Cardiac muscle cell (in vitro differentiated cells and primary cell): ENCODE results near the gene NEK10. TPM values are rescaled to one million over a fixed set of nuclear protein-coding genes. Genes with fewer than 3 reads are reported as not detected.

Experiments
- DNase-seq, 2 donors: peaks; one replicate each; pipeline versions ENCODE4 v3.0.0 to v3.0.0-alpha.2; 2010 to 2017; ENCODE audit warnings: low read depth in 1 of 2, low spot score in 1 of 2
- H3K27ac ChIP-seq: fragments of 200-600 bp; sonication (generic); 2 replicates; pipeline ENCODE4 v1.5.1; 2016
- H3K27me3 ChIP-seq: fragments of 200-600 bp; sonication (generic); 2 replicates; pipeline ENCODE4 v1.6.0; 2016; ENCODE audit warnings: control low read depth
- H3K36me3 ChIP-seq: fragments of 200-600 bp; sonication (generic); 2 replicates; pipeline ENCODE4 v1.5.1; 2016; ENCODE audit warnings: control low read depth
- H3K4me1 ChIP-seq: fragments of 200-600 bp; sonication (generic); 2 replicates; pipeline ENCODE4 v1.8.1; 2017; ENCODE audit warnings: low read depth, mild to moderate bottlenecking, mixed run types
- H3K4me3 ChIP-seq: fragments of 200-600 bp; sonication (generic); 2 replicates; pipeline ENCODE4 v1.5.1; 2016; ENCODE audit warnings: mild to moderate bottlenecking
- H3K9me3 ChIP-seq: fragments of 200-600 bp; sonication (generic); 2 replicates; pipeline ENCODE4 v1.5.1; 2017; ENCODE audit warnings: low read depth, mild to moderate bottlenecking, control low read depth
- polyA plus RNA-seq: library from polyadenylated mRNA; unstranded; fragments of >200 nt; fragmentation: Nextera tagmentation; extraction: Ambion mirVana; gene quantifications from 2 replicates; pipeline ENCODE4 v1.2.1, GENCODE V29; 2016
- total RNA-seq: library from RNA; depleted of rRNA; stranded (reverse); fragments of >200 nt; gene quantifications from 2 replicates; pipeline ENCODE4 v1.2.3, GENCODE V29; 2016
- TF ChIP-seq, protein P1 (sequence below): IDR thresholded peaks from 2 replicates; pipeline ENCODE4 v1.5.1; 2012; ENCODE audit warnings: low read depth, mild to moderate bottlenecking, low read length

NEK10 gene
- total and polyA plus RNA-seq, 2 experiments from 2014 or later = 0.54 to 2.1 TPM

DNA sequence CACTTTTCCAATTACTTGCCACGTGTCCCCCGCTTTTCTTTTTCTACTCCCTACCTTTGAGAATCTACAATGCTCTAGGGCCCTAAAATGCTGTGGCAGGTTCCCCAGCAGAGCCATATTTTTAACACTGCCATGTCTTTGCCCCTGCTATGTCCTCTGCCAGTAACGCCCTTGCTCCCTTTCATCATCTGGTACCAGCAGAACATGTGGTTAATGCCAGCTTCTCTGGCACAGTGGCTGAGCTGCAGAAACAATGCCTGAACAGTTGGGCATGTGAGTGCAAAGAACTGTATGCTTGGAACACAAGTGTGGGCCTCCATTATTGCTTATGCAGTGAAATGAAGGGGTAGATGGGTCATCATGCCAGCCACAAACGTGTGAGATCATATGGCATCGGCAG is 287.6 kb downstream of the NEK10 start:
- Histone ChIP-seq H3K4me3 (no peak overlapping the region), H3K36me3 (no peaks in the 10 kb centered on the region), H3K9me3 (no peaks in the 10 kb centered on the region), H3K27ac (no peak overlapping the region), H3K27me3 (no peaks in the 10 kb centered on the region), H3K4me1 (no peaks in the 10 kb centered on the region)
- DNase-seq = no peak
- TF ChIP-seq, protein P1, sequence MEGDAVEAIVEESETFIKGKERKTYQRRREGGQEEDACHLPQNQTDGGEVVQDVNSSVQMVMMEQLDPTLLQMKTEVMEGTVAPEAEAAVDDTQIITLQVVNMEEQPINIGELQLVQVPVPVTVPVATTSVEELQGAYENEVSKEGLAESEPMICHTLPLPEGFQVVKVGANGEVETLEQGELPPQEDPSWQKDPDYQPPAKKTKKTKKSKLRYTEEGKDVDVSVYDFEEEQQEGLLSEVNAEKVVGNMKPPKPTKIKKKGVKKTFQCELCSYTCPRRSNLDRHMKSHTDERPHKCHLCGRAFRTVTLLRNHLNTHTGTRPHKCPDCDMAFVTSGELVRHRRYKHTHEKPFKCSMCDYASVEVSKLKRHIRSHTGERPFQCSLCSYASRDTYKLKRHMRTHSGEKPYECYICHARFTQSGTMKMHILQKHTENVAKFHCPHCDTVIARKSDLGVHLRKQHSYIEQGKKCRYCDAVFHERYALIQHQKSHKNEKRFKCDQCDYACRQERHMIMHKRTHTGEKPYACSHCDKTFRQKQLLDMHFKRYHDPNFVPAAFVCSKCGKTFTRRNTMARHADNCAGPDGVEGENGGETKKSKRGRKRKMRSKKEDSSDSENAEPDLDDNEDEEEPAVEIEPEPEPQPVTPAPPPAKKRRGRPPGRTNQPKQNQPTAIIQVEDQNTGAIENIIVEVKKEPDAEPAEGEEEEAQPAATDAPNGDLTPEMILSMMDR = no peak

DNA sequence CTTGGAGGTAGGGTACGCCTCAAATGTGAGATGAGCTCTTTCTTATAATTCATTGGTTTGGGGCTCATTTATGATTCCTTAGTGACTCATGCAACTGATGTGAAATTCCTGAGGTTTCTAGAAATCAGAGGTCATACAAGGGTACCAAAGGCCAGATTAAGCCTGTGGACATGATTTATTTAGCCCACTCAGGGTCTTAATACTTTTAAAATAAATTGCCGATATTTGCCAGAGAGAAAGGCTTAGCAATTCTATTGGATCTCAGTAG is 289.0 kb downstream of the NEK10 start:
- TF ChIP-seq, protein P1 = no peak
- no peaks in the 10 kb centered on the region for H3K4me1 ChIP-seq

DNA sequence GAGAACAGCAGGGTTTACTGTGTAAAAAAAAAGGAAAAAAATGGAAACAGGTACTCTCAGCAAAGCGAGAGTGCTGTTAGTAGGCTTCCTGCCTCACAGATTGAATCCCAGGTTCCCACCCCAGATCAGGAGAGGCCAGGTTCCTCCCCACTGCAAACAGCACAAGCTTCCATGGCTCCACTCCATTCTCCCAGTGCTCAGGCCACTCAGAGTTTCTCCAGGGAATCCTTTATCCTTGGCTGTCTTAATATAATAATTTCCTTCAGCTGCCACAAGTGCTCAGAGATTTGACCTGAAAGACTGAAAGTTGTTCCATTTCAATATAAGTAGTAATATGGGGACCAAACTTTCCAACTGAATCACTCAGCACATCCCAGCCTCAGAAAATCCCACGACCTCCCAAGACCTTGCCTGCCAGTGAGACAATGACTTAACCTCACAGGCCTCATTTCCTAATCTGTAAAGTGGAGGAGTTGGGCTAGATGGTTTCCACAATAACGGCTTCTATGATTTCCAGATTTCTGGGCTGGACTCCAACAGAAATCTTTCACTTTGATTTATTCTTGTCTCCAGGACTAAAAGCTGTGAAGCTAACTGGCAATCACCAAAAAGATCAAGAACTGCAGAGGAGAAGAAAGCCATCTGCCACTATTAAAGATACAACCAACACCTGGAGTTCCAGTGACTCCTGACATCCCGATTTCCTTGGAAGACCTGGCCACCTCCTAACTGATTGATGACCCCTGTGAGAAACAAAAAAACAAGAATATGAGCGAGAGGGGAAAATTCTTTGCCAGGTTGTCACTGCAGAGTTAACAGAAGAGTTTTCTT is 289.5 kb downstream of the NEK10 start:
- TF ChIP-seq, protein P1 = no peak
- H3K27ac ChIP-seq = no peak overlapping the region
- no peak overlapping the region for H3K4me3 ChIP-seq

More for the DNA sequence above, 289.0 kb downstream of the NEK10 start:
- Histone ChIP-seq H3K27ac (no peak overlapping the region), H3K9me3 (no peaks in the 10 kb centered on the region), H3K36me3 (no peaks in the 10 kb centered on the region), H3K27me3 (no peaks in the 10 kb centered on the region), H3K4me3 (no peak overlapping the region)
- no peak for DNase-seq

DNA sequence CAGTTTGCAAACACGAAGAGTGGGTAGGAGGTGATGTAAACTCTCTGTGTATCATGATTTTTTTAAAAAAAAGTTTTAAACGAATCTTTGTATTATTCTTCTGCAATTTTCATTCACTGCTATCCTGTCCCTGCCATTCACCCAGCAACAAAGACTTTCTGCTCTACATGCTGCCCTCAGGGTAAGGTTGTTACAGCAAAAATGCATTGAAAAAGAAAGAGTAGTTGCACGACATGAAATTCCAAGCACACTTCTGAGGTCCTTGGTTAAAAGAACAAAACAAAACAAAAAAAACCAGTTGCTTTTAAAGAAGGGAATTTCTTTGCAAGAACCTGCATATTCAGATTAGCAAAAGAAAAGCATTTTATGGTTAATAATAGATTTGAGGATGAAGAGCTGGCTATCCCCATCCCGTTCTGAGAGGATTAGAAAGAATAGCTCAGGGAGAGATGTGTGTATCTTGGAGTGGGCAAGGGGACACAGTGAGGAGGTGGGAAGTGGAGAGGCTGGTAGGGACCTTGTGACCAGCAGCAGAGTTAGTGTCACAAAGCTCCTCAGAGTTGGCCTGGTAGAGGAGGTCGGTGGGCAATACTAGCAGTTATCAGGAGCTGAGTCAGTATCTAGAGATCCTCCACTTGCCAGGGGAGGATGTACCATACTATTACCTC is 290.8 kb downstream of the NEK10 start:
- no peak overlapping the region for H3K27ac ChIP-seq
- TF ChIP-seq, protein P1 = no peak
- no peaks in the 10 kb centered on the region for H3K36me3 ChIP-seq
- H3K4me3 ChIP-seq = no peak overlapping the region
- no peak for DNase-seq
- H3K27me3 ChIP-seq = no peaks in the 10 kb centered on the region
- H3K4me1 ChIP-seq = no peaks in the 10 kb centered on the region
- H3K9me3 ChIP-seq = no peaks in the 10 kb centered on the region

More for the DNA sequence above, 289.5 kb downstream of the NEK10 start:
- H3K27me3 ChIP-seq = no peaks in the 10 kb centered on the region
- no peaks in the 10 kb centered on the region for H3K36me3 ChIP-seq
- peak in 1 of 2 donors; percentile 6 for DNase-seq
- H3K4me1 ChIP-seq = no peaks in the 10 kb centered on the region
- no peaks in the 10 kb centered on the region for H3K9me3 ChIP-seq

DNA sequence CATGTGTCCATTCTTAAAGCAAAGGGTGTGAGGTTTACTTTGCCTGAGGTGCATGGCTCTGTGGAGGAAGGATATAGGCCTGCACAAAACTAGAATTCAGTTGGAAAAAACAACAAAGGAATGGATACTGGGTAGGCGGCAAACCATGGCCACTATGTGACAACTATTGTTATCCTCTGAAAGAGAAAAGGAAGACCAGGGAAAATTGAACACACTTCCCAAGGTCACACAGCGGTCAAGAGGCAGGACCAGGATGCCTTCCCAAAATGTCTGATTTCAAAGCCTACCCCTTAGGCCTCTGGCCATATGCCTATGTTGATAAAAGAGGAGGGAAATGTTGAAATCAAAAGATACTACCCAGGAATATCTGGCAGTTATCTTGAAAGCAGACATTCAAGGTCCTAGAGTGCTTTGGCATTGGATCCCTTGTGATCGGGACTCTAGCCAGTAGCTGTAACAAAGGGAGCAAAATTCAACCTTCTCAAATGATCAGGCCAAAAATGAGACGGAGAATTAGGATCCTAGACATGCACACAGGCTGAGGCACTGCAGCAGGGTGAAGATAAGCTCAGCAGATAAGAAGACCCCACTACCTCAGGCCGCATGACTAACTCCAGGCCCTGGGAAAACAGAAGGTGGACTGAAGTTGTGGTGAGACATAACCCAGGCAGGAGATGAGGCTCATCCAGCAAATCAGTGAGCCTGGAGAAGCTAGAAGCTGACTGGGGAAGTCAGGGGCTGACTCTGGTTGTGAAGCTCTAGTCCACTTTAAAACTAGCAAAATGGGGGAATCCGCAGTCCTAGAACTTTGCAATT is 292.2 kb downstream of the NEK10 start:
- no peaks in the 10 kb centered on the region for H3K27me3 ChIP-seq
- TF ChIP-seq, protein P1 = no peak
- no peak overlapping the region for H3K4me3 ChIP-seq
- H3K36me3 ChIP-seq = no peaks in the 10 kb centered on the region
- no peak overlapping the region for H3K27ac ChIP-seq
- no peaks in the 10 kb centered on the region for H3K4me1 ChIP-seq
- no peaks in the 10 kb centered on the region for H3K9me3 ChIP-seq
- peak in 1 of 2 donors; percentile 1 for DNase-seq
